ENCODE data around the gene VAT1.
"Not testable (repeated sequence)": the region's sequence is repeated elsewhere in the genome, so short reads cannot be mapped to it uniquely, and the experiment has no call there.

The VAT1 gene

DNA sequence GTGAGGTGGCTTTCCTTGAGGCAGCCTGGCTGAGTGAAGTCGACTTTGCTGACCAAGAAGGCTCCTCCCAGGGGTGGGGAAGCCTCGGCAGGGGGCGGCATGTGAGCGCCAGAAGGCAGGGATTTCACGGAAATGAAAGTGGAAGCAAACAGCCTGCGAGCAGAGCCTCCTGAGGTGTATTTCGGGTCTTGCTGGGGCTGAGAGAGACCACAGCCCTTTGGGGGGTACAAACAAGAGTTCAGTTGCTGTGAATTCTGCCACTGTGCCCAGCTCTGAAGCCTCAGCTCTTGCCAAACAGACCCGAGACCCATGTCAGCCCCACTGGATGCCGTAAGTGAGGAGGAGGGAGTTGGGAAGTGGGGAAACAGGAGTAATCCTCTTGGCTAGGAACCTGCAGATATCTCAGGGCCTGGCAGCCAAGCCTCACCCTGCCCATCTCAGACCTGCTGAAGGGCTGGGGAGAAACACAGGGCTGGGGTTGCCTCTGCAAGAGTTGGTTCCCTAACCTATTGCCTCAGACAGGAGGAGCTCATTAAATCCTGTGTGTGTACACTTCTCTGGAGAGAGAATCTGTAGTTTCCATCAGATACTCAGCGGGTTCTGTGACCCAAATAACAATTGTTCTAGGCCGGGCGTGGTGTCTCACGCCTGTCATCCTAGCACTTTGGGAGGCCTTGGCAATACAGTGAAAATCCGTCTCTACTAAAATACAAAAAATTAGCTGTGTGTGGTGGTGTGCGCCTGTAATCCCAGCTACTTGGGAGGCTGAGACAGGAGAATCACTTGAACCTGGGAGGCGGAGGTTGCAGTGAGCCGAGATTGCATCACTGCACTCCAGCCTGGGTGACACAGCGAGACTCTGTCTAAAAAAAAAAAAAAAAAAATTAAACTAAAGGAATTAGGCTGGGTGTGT, 15.3 kb downstream of the VAT1 start, which contains the start of gene IFI35:
Gene IFI35, plus strand, starts transcription at position 146 of the 913 bp plus-strand sequence. Its CDS starts 164 bp downstream, at position 310.
- peak; percentile 50 for DNase-seq

DNA sequence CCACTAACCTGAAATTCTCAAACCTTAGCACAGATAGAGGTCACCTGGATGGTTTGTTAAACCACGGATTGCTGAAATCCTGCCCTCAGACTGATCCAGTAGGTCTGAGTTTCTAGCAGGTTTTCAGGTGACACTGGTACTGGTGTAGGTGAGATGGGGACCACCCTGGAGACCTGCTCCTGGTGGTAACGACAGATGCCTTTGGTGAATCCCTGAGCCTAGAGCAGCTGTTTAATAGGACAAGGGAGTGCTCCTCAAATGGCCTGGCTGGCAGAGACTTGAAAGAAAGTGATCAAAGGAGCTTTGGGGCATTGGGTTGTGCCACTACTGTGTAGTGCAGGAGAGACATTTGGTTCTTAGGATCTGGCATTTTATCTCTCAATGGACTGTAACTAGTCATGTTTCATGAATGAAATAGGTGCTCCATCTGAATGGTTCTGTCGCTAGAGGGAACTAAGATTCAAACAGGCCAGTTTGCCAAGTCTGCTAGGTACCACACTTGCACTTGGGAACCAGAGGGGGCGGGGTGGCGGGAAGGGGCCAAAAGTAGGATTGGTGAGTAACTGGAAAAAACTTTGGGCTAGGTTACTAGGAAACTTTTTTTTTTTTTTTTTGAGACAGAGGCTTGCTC, 18.5 kb downstream of the VAT1 start:
- DNase-seq: no peak

DNA sequence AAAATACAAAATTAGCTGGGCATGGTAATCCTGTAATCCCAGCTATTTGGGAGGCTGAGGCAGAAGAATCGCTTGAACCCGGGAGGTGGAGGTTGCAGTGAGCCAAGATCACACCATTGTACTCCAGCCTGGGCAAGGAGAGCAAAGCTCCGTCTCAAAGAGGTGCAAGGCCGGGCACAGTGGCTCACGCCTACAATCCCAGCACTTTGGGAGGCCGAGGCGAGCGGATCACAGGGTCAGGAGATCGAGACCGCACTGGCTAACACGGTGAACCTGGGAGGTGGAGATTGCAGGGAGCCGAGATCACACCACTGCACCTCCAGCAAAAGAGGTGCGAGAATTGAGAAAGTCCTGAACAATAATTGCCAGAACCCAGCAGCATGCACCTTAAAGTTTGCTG, 21.3 kb downstream of the VAT1 start:
- DNase-seq: not testable (repeated sequence)

DNA sequence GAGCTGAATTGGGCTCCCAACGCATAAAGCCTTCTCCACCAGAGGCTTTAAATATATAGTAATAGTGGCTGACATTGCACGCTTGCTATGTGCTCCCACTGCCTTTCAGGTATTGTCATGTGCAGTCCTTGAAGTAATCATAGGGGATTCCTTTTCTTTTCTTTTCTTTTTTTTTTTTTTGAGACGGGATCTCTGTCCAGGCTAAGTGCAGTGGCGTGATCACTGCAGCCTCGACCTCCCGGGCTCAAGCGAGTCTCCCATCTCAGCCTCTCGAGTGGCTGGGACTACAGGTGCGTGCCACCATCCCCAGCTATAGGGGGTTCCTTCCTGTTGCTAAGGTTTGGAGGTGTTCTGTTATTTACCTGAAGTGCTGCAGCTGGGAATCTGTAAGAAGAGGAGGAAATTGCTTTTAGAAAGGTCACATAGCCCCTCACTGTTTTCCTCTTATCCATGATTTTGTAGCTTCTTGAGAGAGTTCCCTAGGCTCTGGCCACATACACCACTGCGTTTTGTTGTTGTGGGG, 23.1 kb downstream of the VAT1 start:
- DNase-seq: no peak

DNA sequence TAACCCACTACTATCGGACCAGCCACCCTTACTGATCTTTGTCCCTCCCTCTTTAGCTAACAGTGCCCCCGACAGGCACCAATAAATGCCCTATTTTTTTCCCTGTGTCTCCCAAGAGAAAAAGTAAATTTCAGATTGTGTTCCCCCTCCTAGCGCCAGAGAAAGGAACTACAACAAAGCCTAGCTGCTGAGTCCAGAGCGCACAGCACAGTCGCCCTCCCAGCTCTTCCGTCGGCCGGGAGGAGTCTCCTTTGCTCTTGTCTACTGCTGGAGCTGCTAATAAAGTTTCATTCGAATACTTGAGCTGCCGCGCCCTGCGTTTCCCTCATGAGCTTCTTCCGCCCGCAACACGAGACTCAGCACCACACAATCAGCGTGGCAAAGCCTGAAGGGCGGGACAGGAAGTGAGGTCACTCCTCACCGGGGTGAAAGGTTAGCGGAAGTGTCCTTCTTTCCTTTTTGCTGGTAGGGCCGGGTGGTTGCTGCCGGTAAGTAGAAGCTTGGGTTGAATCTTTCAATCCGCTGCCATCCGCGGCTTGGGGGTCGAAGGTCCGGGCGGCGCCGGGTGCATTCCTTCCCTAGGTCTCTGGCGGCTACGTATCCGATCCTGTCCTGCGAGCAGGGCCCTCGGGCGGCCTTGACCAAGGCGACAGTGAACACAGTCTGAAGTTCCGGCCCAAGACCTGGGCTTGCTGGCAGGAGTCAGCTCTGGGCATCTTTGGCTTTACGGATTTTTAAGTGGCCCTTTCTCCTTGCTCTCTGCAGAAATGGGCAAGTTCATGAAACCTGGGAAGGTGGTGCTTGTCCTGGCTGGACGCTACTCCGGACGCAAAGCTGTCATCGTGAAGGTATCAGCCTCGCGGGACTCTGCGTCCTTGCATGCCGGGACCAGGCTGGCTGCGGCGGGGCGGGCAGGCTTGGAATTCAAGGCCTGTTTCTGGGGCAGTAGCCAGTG, 23.9 kb downstream of the VAT1 start, which contains the start of gene RPL27:
Gene RPL27, plus strand, starts transcription at position 436 of the 955 bp plus-strand sequence. Its CDS starts 332 bp downstream, at position 768.
- DNase-seq: peak; percentile 99

DNA sequence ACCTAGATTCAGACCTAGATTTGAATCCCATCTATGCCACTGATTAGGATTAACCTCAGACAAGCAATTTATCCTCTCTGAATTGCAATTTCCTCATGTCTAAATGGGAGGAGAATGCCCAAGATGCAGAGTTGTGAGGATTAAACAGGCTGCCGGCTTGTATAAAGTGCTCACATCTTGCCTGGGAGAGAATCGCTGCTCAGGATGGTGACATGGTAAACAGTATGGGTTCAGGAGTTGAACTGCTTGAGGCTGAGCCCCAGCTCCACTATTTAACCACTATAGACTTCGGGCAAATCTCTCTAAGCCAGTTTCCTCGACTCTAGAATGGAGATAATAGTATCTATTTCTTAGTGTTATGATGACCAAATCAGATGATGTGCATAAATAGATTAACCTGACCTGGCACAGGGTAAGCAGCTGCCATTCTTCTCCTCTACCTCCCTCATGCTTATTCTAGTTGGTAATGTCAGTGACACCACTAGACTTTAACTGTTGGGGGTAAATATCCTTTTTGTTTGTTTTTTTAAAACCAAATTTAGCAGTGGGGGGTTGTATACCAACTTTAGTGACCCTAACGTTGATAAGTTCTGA, 24.7 kb downstream of the VAT1 start:
- no peak for DNase-seq

DNA sequence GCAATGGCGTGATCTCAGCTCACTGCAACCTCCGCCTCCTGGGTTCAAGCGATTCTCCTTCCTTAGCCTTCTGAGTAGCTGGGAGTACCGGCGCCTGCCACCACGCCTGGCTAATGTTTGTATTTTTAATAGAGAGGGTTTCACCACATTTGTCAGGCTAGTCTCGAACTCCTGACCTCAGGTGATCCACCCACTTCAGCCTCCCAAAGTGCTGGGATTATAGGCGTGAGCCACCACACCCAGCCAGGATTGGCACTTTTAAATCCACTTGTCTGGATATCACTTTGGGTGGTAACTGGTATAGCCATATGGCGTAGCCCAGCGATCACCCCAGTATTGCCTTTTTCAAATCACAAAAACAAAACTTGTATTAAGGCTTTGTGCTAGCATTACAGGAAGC, 28.3 kb downstream of the VAT1 start:
- DNase-seq: not testable (repeated sequence)

DNA sequence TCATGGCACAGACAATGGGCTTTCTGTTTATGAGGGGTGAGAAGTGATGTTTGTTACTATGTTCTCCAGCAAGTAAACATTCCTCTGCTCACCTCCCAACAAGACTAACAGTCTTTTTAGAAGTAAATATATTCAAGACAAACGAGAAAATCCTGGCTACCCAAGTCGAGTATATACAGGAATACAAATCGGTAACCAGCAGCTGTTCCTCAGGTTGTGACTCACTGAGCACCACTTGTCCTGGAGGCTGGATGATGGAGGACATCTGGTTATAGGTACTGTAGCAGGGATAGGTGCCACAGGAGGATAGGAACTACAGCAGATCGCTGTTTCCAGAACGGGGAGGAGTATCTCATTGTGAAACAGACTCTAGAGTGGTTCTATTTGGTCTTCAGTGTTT, 29.3 kb downstream of the VAT1 start:
- no peak for DNase-seq

DNA sequence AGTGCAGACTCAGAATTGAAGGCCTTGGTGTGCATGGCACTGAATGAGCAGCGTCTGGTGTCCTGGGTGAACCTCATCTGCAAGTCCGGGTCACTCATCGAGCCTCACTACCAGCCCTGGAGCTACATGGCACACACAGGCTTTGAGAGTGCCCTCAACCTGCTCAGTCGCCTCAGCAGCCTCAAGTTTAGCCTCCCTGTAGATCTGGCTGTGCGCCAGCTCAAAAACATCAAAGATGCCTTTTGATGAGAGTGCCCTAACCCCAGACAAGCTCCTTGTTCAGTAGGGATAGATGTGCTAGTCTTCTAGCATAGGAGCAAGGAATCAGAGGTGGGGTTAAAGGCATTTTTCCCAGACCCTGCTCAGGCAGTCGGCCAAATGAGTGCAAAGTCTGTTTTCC, 30.7 kb downstream of the VAT1 start:
- no peak for DNase-seq

DNA sequence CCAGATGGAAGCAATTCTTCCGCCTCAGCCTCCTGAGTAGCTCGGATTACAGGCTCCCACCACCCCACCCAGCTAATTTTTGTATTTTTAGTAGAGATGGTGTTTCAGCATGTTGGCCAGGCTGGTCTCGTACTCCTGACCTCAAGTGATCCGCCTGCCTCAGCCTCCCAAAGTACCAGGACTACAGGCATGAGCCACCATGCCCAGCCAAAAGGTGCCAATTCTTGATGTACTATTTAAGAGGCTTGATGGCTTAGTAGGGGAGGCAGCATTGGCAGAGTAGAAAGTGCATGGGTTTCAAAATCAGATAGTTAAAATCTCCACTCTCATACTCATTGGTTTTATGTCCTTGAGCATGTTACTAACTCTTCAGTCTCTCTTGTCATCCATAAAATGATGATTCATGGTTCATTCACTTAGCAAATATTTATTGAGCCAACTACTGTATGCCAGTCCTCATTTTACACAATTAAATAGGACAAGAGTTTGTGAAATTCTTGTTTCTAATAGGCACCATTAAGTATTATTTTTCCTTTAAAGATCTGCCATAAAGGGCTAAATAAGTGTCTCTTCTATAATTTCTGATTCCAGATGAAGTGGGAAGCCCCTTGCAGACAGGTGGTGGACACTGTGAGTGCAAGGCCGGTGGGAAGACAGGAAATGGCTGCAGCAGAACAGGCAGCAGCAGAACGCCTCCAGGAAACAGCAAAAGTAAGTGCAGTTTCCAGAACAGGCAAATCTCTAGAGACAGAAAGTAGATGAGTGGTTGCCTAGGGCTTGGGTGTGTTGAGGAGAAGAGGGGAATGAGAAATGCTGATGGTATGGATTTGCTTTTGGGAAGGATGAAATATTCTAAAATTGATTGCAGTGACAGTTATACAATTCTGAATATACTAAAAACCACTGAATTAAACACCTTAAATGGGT, 32.2 kb downstream of the VAT1 start:
- no peak for DNase-seq

DNA sequence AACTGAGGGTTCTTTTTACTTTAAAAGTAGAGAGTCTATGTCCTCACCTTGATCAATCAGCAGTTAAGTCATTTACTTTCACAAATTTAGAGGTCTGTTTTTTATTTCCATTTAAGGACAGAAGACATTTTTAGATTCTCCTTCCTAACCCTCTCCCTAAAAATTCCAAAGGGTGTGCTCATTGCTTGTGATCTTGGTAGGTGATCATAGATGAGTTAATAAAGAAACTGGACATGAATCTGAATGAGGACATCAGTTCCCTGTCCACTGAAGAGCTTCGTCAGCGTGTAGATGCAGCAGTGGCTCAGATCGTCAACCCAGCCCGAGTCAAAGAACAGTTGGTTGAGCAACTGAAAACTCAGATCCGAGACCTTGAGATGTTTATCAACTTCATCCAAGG, 33.0 kb downstream of the VAT1 start:
- no peak for DNase-seq

DNA sequence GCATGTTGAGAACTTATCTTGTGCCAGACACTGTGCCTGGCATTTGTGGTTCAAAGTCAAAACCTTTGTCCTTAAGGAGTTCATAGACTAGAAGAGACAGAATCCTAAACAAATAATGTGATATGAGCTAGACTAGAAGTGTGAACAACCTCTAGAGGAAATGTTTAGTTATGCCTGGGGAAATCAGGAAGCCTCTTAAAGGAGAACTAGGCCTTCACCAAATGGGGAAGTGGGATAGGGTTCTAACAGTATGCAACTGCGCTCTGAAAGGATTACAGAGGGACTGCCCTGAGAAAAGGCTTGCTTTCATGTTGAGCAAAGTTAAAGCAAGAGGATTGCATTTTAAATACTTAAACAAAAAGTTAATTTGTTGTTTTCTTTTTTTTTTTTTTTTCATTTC, 37.0 kb downstream of the VAT1 start:
- no peak for DNase-seq

DNA sequence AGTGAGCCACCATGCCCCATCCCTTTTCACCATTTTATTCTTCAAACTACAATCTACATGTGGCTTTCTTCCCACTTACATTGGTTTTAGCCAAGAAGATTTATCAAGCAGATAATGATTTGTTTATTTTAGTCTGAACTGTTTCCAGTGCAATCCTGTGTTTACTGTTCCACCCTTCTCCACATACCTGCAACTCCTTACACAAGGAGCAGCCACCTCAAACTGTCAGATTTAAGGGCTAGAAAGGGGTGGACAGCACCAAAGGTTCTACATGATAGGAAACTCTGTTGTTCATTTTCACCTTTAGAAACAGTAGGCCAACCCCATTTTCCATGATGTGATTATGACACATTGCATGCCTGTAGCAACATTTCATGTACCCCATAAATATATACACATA, 39.9 kb downstream of the VAT1 start:
- DNase-seq: no peak

DNA sequence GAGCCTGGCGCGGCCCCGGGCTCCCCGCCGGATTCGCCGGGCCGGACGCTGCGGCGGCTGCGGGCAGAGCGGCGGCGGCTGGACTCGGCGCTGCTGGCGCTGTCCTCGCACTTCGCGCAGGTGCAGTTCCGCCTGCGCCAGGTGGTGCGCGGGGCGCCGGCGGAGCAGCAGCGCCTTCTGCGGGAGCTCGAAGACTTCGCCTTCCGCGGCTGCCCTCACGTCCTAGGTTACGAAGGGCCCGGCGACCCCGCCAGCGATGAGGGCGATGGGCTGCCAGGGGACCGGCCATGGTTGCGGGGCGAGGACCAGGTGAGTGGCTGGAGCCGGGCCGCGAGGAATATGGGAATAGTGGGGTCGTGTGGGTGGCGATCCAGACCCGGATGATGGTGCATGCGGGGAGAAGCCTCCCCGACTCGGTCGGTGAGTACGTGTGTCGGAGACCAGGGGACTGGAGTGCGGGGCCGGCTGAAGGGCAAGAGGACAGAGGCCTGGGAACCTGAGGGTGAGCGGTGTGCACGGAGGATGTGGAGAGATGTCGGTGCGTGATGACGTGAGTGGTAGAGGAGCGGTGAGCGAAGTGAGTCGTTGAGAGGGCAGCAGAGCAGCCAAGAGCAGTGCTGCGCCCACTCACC, 41.3 kb downstream of the VAT1 start:
- peak; percentile 11 for DNase-seq

DNA sequence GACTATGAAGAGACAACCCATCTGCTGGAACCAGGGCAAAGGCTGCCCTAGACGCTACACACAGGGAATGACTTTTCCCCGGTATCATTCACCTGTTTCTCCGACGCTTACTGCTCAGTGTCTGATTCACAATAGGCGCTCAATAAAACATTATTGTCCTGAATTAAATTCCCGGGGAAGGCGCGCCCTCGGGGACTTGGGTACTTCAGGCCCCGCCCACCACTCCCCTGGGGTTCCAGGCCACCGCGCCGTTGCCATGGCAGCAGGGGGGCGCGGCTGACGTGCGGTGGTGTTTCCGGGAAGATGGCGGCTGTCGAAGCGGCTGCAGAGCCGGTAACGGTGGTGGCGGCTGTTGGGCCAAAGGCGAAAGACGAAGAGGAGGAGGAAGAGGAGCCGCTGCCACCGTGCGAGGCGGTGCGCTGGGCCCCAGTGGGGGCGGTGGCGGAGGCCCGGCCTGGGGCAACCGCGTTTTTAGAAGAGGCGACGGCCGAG, 41.9 kb downstream of the VAT1 start, which contains the start of gene RUNDC1:
Gene RUNDC1, plus strand, starts transcription at position 292 of the 492 bp plus-strand sequence. Its CDS starts 12 bp downstream, at position 304.
- peak; percentile 76 for DNase-seq

DNA sequence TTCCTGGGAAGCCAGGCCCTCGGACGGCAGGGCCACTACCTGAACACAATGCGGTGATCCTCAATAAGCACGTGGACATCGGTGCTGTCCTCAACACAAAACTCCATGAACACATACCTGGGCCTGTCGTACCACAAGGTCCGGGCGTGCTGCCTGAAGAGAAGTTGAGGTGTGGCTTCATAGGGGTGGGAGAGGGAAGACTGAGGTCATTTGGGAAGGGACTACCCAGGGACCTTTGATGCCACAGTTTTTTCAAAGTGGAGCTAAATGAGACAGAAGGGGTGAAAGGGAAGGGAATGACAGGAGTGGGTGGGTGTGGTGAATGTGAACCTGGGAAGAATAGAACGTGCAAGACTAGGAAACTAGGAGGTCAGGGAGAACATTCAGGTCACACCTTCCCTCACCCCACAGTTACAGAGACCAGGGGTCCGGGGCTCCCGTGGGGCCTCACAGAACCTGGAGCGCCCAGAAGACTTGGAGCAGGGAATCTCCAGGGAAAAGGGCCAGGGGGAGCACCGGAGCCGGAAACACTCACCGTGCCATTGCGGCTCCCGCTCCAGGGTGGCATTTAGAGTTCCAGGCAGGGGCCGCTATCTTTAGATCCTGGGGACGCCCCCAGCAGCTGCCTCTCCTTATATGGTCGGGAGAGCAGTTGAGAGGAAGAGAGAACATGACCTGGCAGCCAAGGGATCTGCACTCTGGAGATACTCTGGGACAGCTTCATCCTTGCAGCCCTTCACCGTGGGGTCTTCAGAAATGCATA, 42.5 kb downstream of the VAT1 start, which contains the start of gene PTGES3L:
Gene PTGES3L, minus strand, starts transcription at position 570 of the 763 bp plus-strand sequence. Its CDS starts 27 bp downstream, at position 543.
- DNase-seq: peak; percentile 59

DNA sequence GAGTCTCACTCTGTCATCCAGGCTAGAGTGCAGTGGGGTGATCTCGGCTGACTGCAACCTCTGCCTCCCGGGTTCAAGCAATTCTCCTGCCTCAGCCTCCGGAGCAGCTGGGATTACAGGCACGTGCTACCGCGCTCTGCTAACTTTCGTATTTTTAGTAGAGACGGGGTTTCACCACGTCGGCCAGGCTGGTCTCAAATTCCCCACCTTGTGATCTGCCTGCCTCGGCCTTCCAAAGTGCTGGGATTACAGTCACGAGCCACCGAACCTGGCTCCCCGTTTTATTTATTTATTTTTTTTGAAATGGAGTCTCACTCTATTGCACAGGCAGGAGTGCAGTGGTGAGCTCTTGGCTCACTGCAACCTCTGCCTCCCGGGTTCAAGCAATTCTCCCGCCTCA, 46.5 kb downstream of the VAT1 start:
- not testable (repeated sequence) for DNase-seq

DNA sequence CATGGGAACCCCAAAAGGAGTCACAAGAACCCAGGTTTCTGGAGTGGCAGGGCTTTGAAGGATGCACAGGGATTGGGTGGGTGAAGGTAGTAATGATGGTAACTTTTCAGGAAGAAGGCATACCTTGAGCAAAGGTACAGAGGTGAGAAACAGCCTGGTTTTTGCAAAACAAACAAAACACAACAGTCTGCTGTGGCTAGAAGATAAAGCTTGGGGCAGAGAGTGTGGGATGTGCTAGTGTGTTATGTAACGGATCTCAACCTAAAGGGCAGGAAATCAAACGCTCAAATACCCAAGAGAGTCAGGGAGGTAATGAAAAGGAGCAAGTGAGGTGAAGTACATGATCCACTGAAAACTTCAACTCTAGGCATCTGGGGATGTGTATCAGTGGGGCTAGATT, 46.9 kb downstream of the VAT1 start:
- DNase-seq: no peak

DNA sequence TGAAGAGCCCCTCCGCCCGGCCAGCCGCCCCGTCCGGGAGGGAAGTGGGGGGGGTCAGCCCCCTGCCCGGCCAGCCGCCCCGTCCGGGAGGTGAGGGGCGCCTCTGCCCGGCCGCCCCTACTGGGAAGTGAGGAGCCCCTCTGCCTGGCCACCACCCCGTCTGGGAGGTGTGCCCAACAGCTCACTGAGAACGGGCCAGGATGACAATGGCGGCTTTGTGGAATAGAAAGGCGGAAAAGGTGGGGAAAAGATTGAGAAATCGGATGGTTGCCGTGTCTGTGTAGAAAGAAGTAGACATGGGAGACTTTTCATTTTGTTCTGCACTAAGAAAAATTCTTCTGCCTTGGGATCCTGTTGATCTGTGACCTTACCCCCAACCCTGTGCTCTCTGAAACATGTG, 48.9 kb downstream of the VAT1 start:
- DNase-seq: not testable (repeated sequence)

All from DMS79 (cell line).